H1 (cell line): ENCODE results near the gene LENG9. TPM values are rescaled to one million over a fixed set of nuclear protein-coding genes. Genes with fewer than 3 reads are reported as not detected.
A peak's percentile ranks its signal among the peaks of the same experiment; 100 is the strongest.

Experiments
- CTCF ChIA-PET: fragments of 300-600 bp; sonication (Branson Sonifier 250); formaldehyde crosslinking; loops from one replicate; lab custom pipeline; 2021; ENCODE audit not compliant: partially characterized antibody; lab: Charles Lee
- POLR2A ChIA-PET: fragments of 300-600 bp; sonication (Branson Sonifier 250); formaldehyde crosslinking; loops from one replicate; lab custom pipeline; 2021; ENCODE audit warnings: inconsistent platforms; ENCODE audit not compliant: partially characterized antibody; lab: Charles Lee
- DNase-seq, 2 experiments: peaks; one replicate each; pipeline versions ENCODE4 v3.0.0 to v3.0.0-alpha.2; 2010 to 2022; ENCODE audit warnings: low spot score in 2 of 2, low read depth in 1 of 2, mixed read lengths in 1 of 2
- FAIRE-seq: peaks from 2 replicates; lab custom pipeline; 2011; peaks lifted over from hg19 to GRCh38; lab: Jason Lieb, UNC
- H2AFZ ChIP-seq: 2 replicates; pipeline ENCODE4 v1.8.1; 2012; ENCODE audit warnings: low read length, inconsistent platforms
- H2AK5ac ChIP-seq: 2 replicates; pipeline ENCODE4 v1.6.1; 2013; ENCODE audit warnings: low read depth, low read length
- H2BK120ac ChIP-seq: replicated peaks from 2 replicates; pipeline ENCODE3; 2013; ENCODE audit warnings: low read depth, low read length, inconsistent platforms
- H2BK12ac ChIP-seq: 2 replicates; pipeline ENCODE4 v1.6.1; 2013; ENCODE audit warnings: low read depth, low read length
- H2BK15ac ChIP-seq: 2 replicates; pipeline ENCODE4 v1.6.1; 2013; ENCODE audit warnings: low read length
- H2BK20ac ChIP-seq: 2 replicates; pipeline ENCODE4 v1.6.1; 2013; ENCODE audit warnings: low read length
- H2BK5ac ChIP-seq: 2 replicates; pipeline ENCODE4 v1.6.1; 2013; ENCODE audit warnings: low read depth, low read length
- H3K14ac ChIP-seq: 2 replicates; pipeline ENCODE4 v1.6.1; 2013; ENCODE audit warnings: inconsistent platforms; ENCODE audit not compliant: insufficient read length
- H3K18ac ChIP-seq: 2 replicates; pipeline ENCODE4 v1.6.1; 2013; ENCODE audit warnings: low read length; ENCODE audit errors: extremely low read depth
- H3K23ac ChIP-seq: 2 replicates; pipeline ENCODE4 v1.6.1; 2013; ENCODE audit warnings: inconsistent platforms; ENCODE audit not compliant: insufficient read length
- H3K23me2 ChIP-seq: 2 replicates; pipeline ENCODE4 v1.6.1; 2013; ENCODE audit warnings: low read depth, low read length
- H3K27ac ChIP-seq: 2 replicates; pipeline ENCODE4 v1.6.1; 2011; ENCODE audit warnings: low read depth, low read length, inconsistent platforms
- H3K27me3 ChIP-seq, 4 experiments: replicated peaks in 1 of 4; 1 replicate in 1 of 4; 2 replicates in 3 of 4; pipeline versions ENCODE4 v1.6.1 to v1.8.1; 2011 to 2013; ENCODE audit warnings: low read length in 3 of 4, mild to moderate bottlenecking in 3 of 4, inconsistent platforms in 2 of 4, mixed read lengths in 2 of 4, moderate library complexity in 1 of 4; ENCODE audit not compliant: control insufficient read depth in 3 of 4, insufficient read depth in 3 of 4; ENCODE audit errors: extremely low read depth in 1 of 4
- H3K36me3 ChIP-seq, 4 experiments: 2 replicates each; pipeline versions ENCODE4 v1.6.1 to v1.8.1; 2011 to 2013; ENCODE audit warnings: mild to moderate bottlenecking in 4 of 4, low read length in 3 of 4, moderate library complexity in 2 of 4, control low read depth in 1 of 4, inconsistent platforms in 1 of 4; ENCODE audit not compliant: insufficient read depth in 4 of 4, control insufficient read depth in 2 of 4
- H3K4ac ChIP-seq: replicated peaks from 2 replicates; pipeline ENCODE3; 2013; ENCODE audit warnings: low read length, low read depth, mixed read lengths, inconsistent platforms; ENCODE audit not compliant: insufficient read length
- H3K4me1 ChIP-seq, 4 experiments: replicated peaks in 1 of 4; 1 replicate in 1 of 4; 2 replicates in 3 of 4; pipeline versions ENCODE4 v1.6.1 to v1.8.1; 2011 to 2013; ENCODE audit warnings: low read length in 3 of 4, inconsistent platforms in 2 of 4, mixed read lengths in 1 of 4; ENCODE audit not compliant: insufficient read depth in 4 of 4, control insufficient read depth in 3 of 4
- H3K4me2 ChIP-seq, 2 experiments: 2 replicates each; pipeline versions ENCODE4 v1.6.1 to v1.8.1; 2011 to 2013; ENCODE audit warnings: low read depth in 2 of 2, low read length in 2 of 2, control low read depth in 1 of 2, inconsistent platforms in 1 of 2, mild to moderate bottlenecking in 1 of 2; ENCODE audit not compliant: insufficient read depth in 1 of 2
- H3K4me3 ChIP-seq, 4 experiments: fragments of 200-600, 300-600 bp in 1 of 4; sonication (generic), shearing (Covaris generic), sonication (Bioruptor Twin) in 1 of 4; 2 replicates each; pipeline versions ENCODE4 v1.5.1 to v1.8.1; 2011 to 2016; ENCODE audit warnings: low read length in 4 of 4, low read depth in 3 of 4, control low read depth in 2 of 4, inconsistent platforms in 2 of 4, mild to moderate bottlenecking in 2 of 4, mixed read lengths in 1 of 4, moderate library complexity in 1 of 4; ENCODE audit not compliant: insufficient read depth in 2 of 4; ENCODE audit errors: extremely low read depth in 1 of 4
- H3K56ac ChIP-seq: replicated peaks from 2 replicates; pipeline ENCODE3; 2013; ENCODE audit warnings: low read depth, mild to moderate bottlenecking, mixed read lengths, low read length, inconsistent platforms; ENCODE audit not compliant: insufficient read length
- H3K79me1 ChIP-seq: 2 replicates; pipeline ENCODE4 v1.6.1; 2013; ENCODE audit warnings: low read depth, low read length, control low read depth
- H3K79me2 ChIP-seq, 2 experiments: 2 replicates each; pipeline versions ENCODE4 v1.6.1 to v1.8.1; 2012 to 2013; ENCODE audit warnings: low read length in 2 of 2, mild to moderate bottlenecking in 2 of 2, inconsistent platforms in 1 of 2; ENCODE audit not compliant: insufficient read depth in 2 of 2, control insufficient read depth in 1 of 2
- H3K9ac ChIP-seq, 4 experiments: replicated peaks in 1 of 4; 1 replicate in 1 of 4; 2 replicates in 3 of 4; pipeline versions ENCODE4 v1.6.1 to v1.8.1; 2011 to 2013; ENCODE audit warnings: low read depth in 3 of 4, low read length in 3 of 4, control low read depth in 2 of 4, mild to moderate bottlenecking in 2 of 4, moderate library complexity in 2 of 4, inconsistent platforms in 1 of 4; ENCODE audit errors: extremely low read depth in 1 of 4
- H3K9me3 ChIP-seq, 2 experiments: 2 replicates each; pipeline versions ENCODE4 v1.6.1 to v1.8.1; 2012 to 2013; ENCODE audit warnings: mild to moderate bottlenecking in 2 of 2, moderate library complexity in 2 of 2, control low read depth in 1 of 2, inconsistent platforms in 1 of 2, low read depth in 1 of 2, low read length in 1 of 2, mixed read lengths in 1 of 2; ENCODE audit not compliant: insufficient read depth in 2 of 2
- H4K20me1 ChIP-seq, 2 experiments: replicated peaks in 1 of 2; 2 replicates each; pipeline versions ENCODE3 to v1.8.1; 2011 to 2013; ENCODE audit warnings: inconsistent platforms in 2 of 2, low read length in 2 of 2, mild to moderate bottlenecking in 1 of 2; ENCODE audit not compliant: insufficient read depth in 2 of 2, control insufficient read depth in 1 of 2
- H4K5ac ChIP-seq: 2 replicates; pipeline ENCODE4 v1.6.1; 2013; ENCODE audit warnings: low read length, low read depth, mixed read lengths, inconsistent platforms; ENCODE audit not compliant: insufficient read length
- H4K8ac ChIP-seq: 2 replicates; pipeline ENCODE4 v1.8.0; 2013; ENCODE audit warnings: mild to moderate bottlenecking, moderate library complexity, low read length, inconsistent platforms; ENCODE audit not compliant: insufficient read depth; ENCODE audit errors: extremely low read depth
- H4K91ac ChIP-seq: replicated peaks from 2 replicates; pipeline ENCODE3; 2013; ENCODE audit warnings: low read length, mixed read lengths, inconsistent platforms; ENCODE audit not compliant: insufficient read length
- ASH2L ChIP-seq: fragments of 200-600, 300-600 bp; sonication (generic); IDR thresholded peaks from one replicate; pipeline ENCODE4 v1.7.1; 2017; ENCODE audit warnings: low read length
- CBX8 ChIP-seq: fragments of 300-800, 300-1000 bp; sonication (generic); IDR thresholded peaks from 2 replicates; pipeline ENCODE4 v1.7.1; 2016; ENCODE audit warnings: low read depth, low read length, borderline replicate concordance
- CHD2 ChIP-seq: IDR thresholded peaks from 2 replicates; pipeline ENCODE4 v1.6.1; 2012; ENCODE audit warnings: low read length, improper control_type of control experiment
- HDAC6 ChIP-seq: IDR thresholded peaks from one replicate; pipeline ENCODE4 v1.7.1; 2012; ENCODE audit warnings: low read depth, mild to moderate bottlenecking, inconsistent platforms, low read length, moderate library complexity
- KDM1A ChIP-seq: fragments of 200-600, 300-600 bp; sonication (generic); IDR thresholded peaks from 2 replicates; pipeline ENCODE4 v1.7.1; 2016; ENCODE audit warnings: mild to moderate bottlenecking, low read length, borderline replicate concordance
- RAD21 ChIP-seq, 2 experiments: IDR thresholded peaks in 1 of 2; conservative IDR thresholded peaks in 1 of 2; 2 replicates each; pipeline ENCODE4 v1.6.1; 2011; ENCODE audit warnings: low read depth in 2 of 2, low read length in 2 of 2, improper control_type of control experiment in 1 of 2, inconsistent platforms in 1 of 2, mild to moderate bottlenecking in 1 of 2, moderate library complexity in 1 of 2
- RNF2 ChIP-seq: fragments of 200-900, 300-1000 bp; sonication (generic); IDR thresholded peaks from 2 replicates; pipeline ENCODE4 v1.7.1; 2016; ENCODE audit warnings: borderline replicate concordance, low read depth, mild to moderate bottlenecking, antibody characterized with exemption, low read length; ENCODE audit not compliant: poor library complexity, severe bottlenecking; ENCODE audit errors: missing control alignments
- ZNF274 ChIP-seq: IDR thresholded peaks from 2 replicates; pipeline ENCODE4 v1.7.0; 2012; ENCODE audit warnings: low read length, borderline replicate concordance; ENCODE audit errors: extremely low read depth
- WGBS, 2 experiments: shearing (Covaris generic) in 1 of 2; methylation state at CpG; one replicate each; pipeline versions ENCODE4 v1.1.6 to v1.1.7; 2013 to 2015; ENCODE audit warnings: low lambda C conversion rate in 2 of 2, mixed read lengths in 2 of 2, inconsistent platforms in 1 of 2, low coverage in 1 of 2, missing lambda C conversion rate in 1 of 2; ENCODE audit not compliant: insufficient replicate concordance in 2 of 2, insufficient coverage in 1 of 2, insufficient read length in 1 of 2; ENCODE audit errors: extremely low coverage in 1 of 2, missing lambda C conversion rate in 1 of 2; 5-methylcytosine and 5-hydroxymethylcytosine counted together
- polyA plus RNA-seq, 7 experiments: library from polyadenylated mRNA; depleted of rRNA in 3 of 7; stranded (reverse) in 5 of 7; unstranded in 2 of 7; fragments of >200 nt in 5 of 7; fragments of 200-250 nt in 2 of 7; gene quantifications; 1 replicate in 5 of 7; 2 replicates in 1 of 7; 4 replicates in 1 of 7; pipeline versions ENCODE4 v1.2.1 to v1.2.3, GENCODE V29; 2011 to 2013; ENCODE audit warnings: missing spikeins in 2 of 7, mixed read lengths in 2 of 7
- total RNA-seq: library from RNA; stranded (reverse); fragmentation: NEBNext Ultra II Directional; extraction: Animal tissue kit (Norgen Biotek cat#: 25700); gene quantifications from 2 replicates; pipeline ENCODE4 v1.2.1, GENCODE V29; 2021
- TF ChIP-seq, protein P1 (sequence below), 3 experiments: IDR thresholded peaks; 1 replicate in 2 of 3; 2 replicates in 1 of 3; pipeline versions ENCODE4 v1.5.1 to v1.6.1; 2011; ENCODE audit warnings: low read length in 3 of 3, mild to moderate bottlenecking in 3 of 3, inconsistent platforms in 2 of 3, low read depth in 1 of 3, moderate library complexity in 1 of 3; ENCODE audit not compliant: insufficient read depth in 1 of 3; ENCODE audit errors: control extremely low read depth in 1 of 3

Gene LENG9
- total and polyA plus RNA-seq, 2 of the 8 experiments (the other 6 are each of a cell fraction or from before 2014, with no cell fraction given) = 1.6 to 3.9 TPM

DNA sequence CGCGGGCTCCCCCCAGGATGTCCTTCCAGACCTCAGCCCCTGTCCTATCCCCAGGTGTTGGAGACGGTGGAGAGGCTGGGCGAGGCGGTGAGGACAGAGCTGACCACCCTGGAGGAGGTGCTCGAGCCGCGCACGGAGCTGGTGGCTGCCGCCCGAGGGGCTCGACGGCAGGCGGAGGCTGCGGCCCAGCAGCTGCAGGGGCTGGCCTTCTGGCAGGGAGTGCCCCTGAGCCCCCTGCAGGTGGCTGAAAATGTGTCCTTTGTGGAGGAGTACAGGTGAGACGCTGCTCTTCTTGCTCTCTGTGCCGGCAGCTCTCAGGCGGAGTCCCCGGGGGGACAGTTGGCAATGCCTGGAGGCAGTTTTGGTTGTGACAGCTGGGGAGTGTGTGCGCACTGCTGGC, 41.4 kb downstream of the LENG9 start:
- no peak overlapping the region for H2BK20ac ChIP-seq
- TF ChIP-seq ZNF274 (no peak), CHD2 (no peak), CBX8 (no peak), RNF2 (no peak), KDM1A (no peak), HDAC6 (no peak), ASH2L (no peak), RAD21 (IDR thresholded peaks at IDR 0.05 in 1 of 2, conservative IDR thresholded peaks at IDR 0.05 in 1 of 2; ENCODE audit: low read depth in 2 of 2, low read length in 2 of 2) (peak in 1 of 2 experiments; percentile 35; a peak in 2 of 4 replicates)
- TF ChIP-seq, protein P1, sequence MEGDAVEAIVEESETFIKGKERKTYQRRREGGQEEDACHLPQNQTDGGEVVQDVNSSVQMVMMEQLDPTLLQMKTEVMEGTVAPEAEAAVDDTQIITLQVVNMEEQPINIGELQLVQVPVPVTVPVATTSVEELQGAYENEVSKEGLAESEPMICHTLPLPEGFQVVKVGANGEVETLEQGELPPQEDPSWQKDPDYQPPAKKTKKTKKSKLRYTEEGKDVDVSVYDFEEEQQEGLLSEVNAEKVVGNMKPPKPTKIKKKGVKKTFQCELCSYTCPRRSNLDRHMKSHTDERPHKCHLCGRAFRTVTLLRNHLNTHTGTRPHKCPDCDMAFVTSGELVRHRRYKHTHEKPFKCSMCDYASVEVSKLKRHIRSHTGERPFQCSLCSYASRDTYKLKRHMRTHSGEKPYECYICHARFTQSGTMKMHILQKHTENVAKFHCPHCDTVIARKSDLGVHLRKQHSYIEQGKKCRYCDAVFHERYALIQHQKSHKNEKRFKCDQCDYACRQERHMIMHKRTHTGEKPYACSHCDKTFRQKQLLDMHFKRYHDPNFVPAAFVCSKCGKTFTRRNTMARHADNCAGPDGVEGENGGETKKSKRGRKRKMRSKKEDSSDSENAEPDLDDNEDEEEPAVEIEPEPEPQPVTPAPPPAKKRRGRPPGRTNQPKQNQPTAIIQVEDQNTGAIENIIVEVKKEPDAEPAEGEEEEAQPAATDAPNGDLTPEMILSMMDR (IDR thresholded peaks at IDR 0.05; ENCODE audit: control extremely low read depth in 1 of 3, insufficient read depth in 1 of 3, low read depth in 1 of 3, low read length in 3 of 3) = peak; percentile 29 to 44 (median 33); a peak in 3 of 4 replicates
- no peak overlapping the region for H3K56ac ChIP-seq
- H3K9me3 ChIP-seq = no peaks in the 10 kb centered on the region
- H3K27me3 ChIP-seq = peaks cover 0 to 4% (median 1%) of the 10 kb centered on the region in 4 experiments; a peak in 2 of 7 replicates
- H4K91ac ChIP-seq = peak overlapping the region; percentile 96
- peak overlapping the region; percentile 98; the same call in 1 of the 2 replicates for H2BK12ac ChIP-seq
- H3K4ac ChIP-seq = no peak overlapping the region
- peak overlapping the region in 1 of 4 experiments; percentile 59; a peak in 1 of 8 replicates for H3K4me3 ChIP-seq
- no peak overlapping the region for H2AK5ac ChIP-seq
- no peak overlapping the region for H3K27ac ChIP-seq
- H3K18ac ChIP-seq = peak overlapping the region; percentile 19; the same call in 1 of the 2 replicates
- no peak overlapping the region for H3K14ac ChIP-seq
- H3K23ac ChIP-seq = no peak overlapping the region
- H4K5ac ChIP-seq = peak overlapping the region; percentile 70
- FAIRE-seq (no peak), DNase-seq (peak in 1 of 2 experiments; percentile 70)
- peak overlapping the region; percentile 63 for H4K8ac ChIP-seq
- H2AFZ ChIP-seq = no peak overlapping the region
- no peak overlapping the region for H2BK120ac ChIP-seq
- peaks cover 0 to 12% of the 10 kb centered on the region in 2 experiments for H4K20me1 ChIP-seq
- H3K9ac ChIP-seq = no peak overlapping the region
- peaks cover 13% of the 10 kb centered on the region for H3K79me1 ChIP-seq
- peaks cover 6% of the 10 kb centered on the region for H3K23me2 ChIP-seq
- H2BK5ac ChIP-seq = peak overlapping the region; percentile 97; the same call in 1 of the 2 replicates
- ChIA-PET POLR2A (interaction anchor here (0.6 to 5.6 kb wide), 8 partner anchors 12 to 707 kb away, joined by 3 to 133 read pairs (median 3); no protein-coding TSS in a partner anchor), CTCF (interaction anchor here (1.1 to 4.9 kb wide), 8 partner anchors 8 to 68 kb away, joined by 3 to 58 read pairs (median 9); no protein-coding TSS in a partner anchor)
- H3K79me2 ChIP-seq = peaks cover 5 to 6% of the 10 kb centered on the region in 2 experiments; a peak in 2 of 4 replicates
- H3K4me2 ChIP-seq = peak overlapping the region; percentile 44 to 86
- WGBS, 2 experiments = 61% methylated on average over 20 of the region's 20 CpGs; no CpG with 5 or more reads in 1 of the 2 experiments
- peaks cover 15 to 44% (median 32%) of the 10 kb centered on the region in 4 experiments for H3K4me1 ChIP-seq
- no peak overlapping the region for H2BK15ac ChIP-seq
- peaks cover 2 to 24% (median 3%) of the 10 kb centered on the region in 4 experiments; a peak in 7 of 8 replicates for H3K36me3 ChIP-seq
